HG03159 (cell line): ENCODE results near the gene C1QTNF3.
A peak's percentile ranks its signal among the peaks of the same experiment; 100 is the strongest.
"Not testable (repeated sequence)": the region's sequence is repeated elsewhere in the genome, so short reads cannot be mapped to it uniquely, and the experiment has no call there.

ENCODE experiments used
- ATAC-seq: cut with Tn5 transposase; IDR thresholded peaks from one replicate; pipeline ENCODE4 v1.9.1; 2021; ENCODE audit warnings: mild to moderate bottlenecking, moderate library complexity; ENCODE audit not compliant: unreplicated experiment

The C1QTNF3 gene

GRCh38 chr5:34026089-34026761 lies 16.8 kb downstream of the C1QTNF3 start:
- ATAC-seq = no peak

GRCh38 chr5:34022121-34022705 lies 20.8 kb downstream of the C1QTNF3 start:
- peak; percentile 87 for ATAC-seq

DNA sequence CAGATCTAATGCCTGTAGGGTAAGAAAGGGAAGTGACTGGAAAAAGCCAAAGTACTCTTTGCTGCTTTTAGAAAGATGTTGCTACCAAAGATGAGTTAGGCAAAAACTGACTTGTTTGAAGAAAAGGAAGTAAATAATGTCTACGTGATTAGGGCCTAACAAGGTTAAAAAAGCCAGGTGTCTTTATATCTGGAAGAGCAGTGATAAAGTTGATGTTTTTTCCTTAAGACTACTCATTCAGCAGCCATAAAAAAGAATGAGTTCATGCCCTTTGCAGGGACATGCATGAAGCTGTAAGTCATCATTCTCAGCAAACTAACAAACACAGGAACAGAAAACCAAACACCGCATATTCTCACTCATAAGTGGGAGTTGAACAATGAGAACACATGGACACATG lies 21.7 kb downstream of the C1QTNF3 start:
- no peak for ATAC-seq

DNA sequence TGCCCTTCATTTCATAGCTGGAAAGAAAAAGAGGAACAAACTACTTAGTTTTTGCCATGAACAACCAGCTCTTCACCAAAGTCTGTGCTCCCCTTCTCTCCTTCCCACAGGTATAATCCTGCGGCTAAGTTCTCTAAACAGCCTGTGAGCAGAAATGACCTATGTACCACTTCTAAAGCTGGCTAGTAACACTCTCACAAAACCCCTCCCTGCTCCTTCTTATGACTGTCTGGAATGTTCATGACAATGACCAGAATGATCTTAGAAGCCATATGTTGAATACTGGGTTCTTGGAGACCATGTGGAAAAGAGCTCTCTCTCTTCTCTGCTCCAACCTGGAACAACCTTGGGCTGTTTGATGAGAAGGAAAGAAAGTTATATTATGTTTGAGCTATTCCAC lies 22.3 kb downstream of the C1QTNF3 start:
- no peak for ATAC-seq

DNA sequence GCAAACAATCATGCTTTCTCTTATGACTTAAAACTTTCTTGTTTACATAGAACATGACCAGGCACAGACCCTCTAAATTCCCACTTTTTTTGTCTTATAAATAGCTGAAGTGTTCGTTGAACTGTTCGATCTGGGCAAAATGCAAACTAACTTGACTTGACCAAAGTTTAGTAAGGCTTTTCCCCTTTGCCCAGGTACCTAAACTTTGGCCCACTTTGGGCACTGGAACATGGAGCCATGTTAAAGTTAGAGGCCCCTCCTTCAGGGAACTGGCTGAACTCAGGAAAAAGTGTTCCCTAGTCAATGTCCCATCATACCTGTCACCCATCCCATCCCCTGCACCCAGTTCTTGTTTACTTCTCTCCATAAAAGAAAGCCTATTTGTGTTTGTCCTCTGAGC lies 25.8 kb downstream of the C1QTNF3 start:
- ATAC-seq = no peak

DNA sequence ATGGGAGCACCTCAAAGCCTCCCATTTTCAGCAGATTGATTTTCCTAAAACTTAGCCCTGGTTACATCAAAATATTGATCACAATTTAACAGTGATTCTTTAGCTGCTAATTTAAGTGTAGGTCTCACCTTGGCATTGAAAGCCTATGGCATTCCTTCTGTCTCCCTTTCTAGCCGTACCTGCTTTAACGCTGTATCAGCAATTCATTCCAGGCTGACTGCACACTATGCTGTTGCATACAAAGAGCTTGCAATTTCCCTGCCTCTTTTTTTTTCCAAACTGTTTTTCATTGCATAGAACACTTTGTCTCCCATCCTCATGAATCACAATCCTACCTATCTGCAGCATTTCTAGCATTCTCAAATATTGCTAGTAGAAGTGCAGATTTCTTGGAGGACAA lies 26.3 kb downstream of the C1QTNF3 start:
- ATAC-seq = no peak

DNA sequence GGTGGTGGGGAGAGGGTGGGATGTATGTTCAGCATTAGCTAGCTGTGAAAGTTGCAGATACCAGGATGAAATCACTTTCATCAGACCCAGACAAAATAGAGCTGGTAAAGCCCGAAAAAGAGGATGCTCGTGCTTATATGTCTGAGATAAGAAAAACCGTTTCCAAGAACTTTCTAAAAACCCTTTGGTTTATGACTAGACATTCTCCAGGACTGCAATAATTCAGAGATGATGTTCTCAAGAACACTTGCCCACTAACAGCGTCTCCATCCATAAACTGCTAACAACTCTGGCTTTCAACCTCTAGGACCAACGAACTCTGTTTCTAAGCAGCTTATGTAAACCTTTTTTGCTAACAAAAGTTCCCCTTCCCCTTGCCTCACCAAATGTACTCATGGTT lies 26.8 kb downstream of the C1QTNF3 start:
- no peak for ATAC-seq

DNA sequence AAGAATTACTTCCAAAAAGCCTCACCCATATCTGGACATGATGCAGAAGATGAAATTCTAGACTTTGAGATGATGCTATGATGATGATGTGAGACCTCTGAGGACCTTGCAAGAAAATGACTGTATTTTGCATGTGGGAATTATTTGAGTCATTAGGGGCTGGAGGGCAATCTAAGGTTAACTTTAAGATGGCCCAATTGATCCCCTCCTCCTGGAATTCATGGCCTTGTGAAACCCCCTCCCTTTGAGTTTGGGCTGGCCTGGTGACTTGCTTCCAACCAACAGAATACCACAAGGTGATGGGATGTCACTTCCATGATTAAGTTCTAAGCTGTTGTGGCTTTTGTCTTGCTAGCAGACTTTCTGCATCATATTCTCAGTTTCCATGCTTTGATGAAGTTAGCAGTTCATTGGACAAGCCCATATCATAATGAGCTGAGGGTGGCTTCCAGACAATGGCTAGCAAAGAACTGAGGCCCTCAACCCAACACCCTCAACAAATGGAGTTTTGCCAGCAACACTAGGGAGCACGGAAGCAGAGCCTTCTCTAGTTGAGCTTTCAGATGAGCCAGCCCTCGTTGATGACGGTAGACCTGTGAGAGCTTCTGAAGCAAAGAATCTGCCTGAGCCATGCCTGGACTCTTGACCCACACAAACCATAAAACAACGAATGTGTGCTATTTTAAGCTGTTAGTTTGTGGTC lies 27.7 kb downstream of the C1QTNF3 start:
- no peak for ATAC-seq

DNA sequence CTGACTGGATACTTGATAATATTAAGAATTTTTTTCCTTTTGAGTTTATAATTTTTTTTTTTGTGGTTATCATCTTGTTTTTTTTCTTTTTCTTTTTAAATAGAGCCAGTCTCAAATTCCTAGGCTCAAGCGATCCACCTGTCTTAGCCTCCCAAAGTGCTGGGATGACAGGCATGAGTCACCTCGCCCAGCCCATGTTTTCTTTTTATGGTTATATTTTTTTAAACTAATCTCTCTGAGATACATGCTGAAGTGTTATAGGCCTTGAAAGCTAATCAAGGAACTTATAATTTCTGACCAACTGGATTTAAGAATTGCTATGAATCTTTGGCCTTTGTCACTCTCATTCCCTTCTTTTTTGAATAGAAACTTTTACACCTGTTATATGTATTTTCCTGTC lies 28.4 kb downstream of the C1QTNF3 start:
- ATAC-seq = no peak

GRCh38 chr5:34013547-34013946 lies 29.5 kb downstream of the C1QTNF3 start:
- ATAC-seq = no peak

- no peak for ATAC-seq
Observed at GRCh38 chr5:34012791-34013190, 30.2 kb downstream of the C1QTNF3 start.

- no peak for ATAC-seq
Observed at GRCh38 chr5:34011536-34011935, 31.5 kb downstream of the C1QTNF3 start.

GRCh38 chr5:34010146-34010545 lies 32.9 kb downstream of the C1QTNF3 start:
- not testable (repeated sequence) for ATAC-seq

- ATAC-seq = no peak
Observed at GRCh38 chr5:34009610-34010009, 33.4 kb downstream of the C1QTNF3 start.

DNA sequence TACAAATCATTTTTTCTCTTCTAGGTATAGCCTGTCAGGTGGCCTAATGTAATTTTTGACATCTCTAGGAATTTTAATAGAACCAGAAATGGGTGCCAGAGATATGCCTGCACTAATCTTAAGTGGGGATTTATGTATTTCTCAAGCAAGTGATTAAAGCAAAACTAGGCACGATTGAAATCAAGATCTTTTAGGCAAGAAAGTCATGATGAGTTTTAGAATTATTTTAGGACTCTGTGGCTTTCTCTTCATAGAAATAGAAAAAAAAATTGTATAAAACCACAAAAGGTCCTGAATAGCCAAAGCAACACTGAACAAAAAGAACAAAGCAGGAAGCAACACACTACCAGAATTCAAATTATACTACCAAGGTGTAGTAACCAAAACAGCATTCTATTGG lies 34.2 kb downstream of the C1QTNF3 start:
- no peak for ATAC-seq

DNA sequence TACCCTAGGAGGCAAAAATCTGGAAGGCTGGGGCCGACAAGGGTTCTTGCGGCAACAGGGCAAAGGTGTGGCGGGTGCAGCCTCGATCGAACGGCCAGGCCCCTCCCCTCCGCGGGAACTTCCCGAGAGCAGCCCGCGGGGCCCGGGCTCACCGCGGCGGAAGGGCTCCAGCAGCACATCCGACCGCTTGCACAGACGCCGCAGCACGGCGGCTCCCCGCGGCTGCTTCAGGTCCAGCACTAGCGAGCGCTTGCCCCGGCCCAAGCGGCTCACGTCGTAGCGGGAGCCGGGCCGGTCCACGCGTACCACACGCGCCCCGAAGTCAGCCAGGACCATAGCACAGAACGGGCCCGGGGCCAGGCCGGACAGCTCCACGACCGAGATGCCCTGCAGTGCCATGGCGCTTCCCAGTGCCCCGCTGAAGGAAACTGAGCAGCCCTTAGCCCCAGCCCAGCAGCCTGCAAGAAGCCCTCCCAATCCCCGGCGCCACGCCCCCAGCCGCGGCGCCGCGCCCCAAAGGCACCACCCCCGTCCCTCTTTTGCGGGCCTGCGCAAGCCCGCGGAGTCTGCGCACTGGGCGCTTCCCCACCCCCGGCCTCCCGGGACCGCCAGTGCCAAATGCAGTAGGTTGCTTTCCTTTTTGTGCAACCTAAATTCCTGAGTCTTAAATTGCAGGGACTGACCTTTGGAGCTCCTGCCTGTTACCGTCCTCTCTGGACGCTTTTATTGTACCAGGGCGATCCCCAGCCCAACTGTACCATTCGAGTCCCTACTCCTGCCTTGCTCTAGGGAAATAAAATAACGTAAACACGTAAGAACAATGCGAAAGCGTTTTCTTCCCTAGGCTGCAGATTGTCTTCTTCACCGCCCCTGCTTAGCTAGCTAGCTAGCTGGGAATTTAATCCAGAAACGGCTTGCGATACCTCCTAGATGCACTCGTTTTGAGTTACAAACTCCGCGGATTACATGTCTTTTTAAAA lies 35.1 kb downstream of the C1QTNF3 start, which contains the start of gene AMACR:
Gene AMACR, minus strand, starts transcription at position 430 of the 980 bp plus-strand sequence. Its CDS starts 31 bp downstream, at position 399.
- peak; percentile 89 for ATAC-seq

- no peak for ATAC-seq
Observed at GRCh38 chr5:34007201-34007620, 35.8 kb downstream of the C1QTNF3 start.

GRCh38 chr5:34005681-34006080 lies 37.3 kb downstream of the C1QTNF3 start:
- ATAC-seq = no peak

GRCh38 chr5:34005211-34005610 lies 37.8 kb downstream of the C1QTNF3 start:
- ATAC-seq = no peak

GRCh38 chr5:34003941-34004340 lies 39.1 kb downstream of the C1QTNF3 start:
- ATAC-seq = no peak
